ENCODE results near the gene CDKN2B-AS1. TPM values are rescaled to one million over a fixed set of nuclear protein-coding genes. Genes with fewer than 3 reads are reported as not detected.

CDKN2B-AS1 gene
- total and polyA plus RNA-seq, 2 of the 13 experiments (the other 11 are each of a cell fraction or from before 2014, with no cell fraction given): 0.64 to 2.3 TPM

DNA sequence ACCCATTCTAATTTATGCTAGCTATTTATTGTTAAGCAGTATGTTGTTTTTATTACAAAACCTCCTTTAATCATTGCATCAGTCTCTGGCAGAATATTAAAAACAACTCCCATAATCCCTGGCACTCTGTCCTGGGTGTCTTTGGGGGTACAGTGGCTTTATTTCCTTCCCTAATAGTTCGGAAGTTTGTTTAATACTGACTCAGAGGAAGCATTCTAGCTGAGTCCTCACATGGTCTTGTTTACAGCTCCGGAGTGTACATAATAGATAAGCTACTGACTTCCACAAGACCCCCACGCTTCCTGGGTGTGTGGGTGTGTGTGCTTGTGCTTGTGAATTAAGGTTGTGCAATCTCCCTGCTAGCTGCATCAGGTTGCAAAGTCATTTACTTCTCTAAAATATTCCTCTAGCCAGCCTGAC, 164.3 kb downstream of the CDKN2B-AS1 start (continued):
- TF ChIP-seq KMT2B (CRISPR knock-in tag; IDR thresholded peaks at IDR 0.05) (no peak), NR3C1 (CRISPR knock-in tag; IDR thresholded peaks at IDR 0.05) (no peak), ZNF33A (CRISPR knock-in tag; IDR thresholded peaks at IDR 0.05; ENCODE audit: borderline replicate concordance) (no peak), CENPT (CRISPR knock-in tag; IDR thresholded peaks at IDR 0.05; ENCODE audit: low read depth) (no peak), ZNF24 (IDR thresholded peaks at IDR 0.05) (no peak), PRMT3 (CRISPR knock-in tag; IDR thresholded peaks at IDR 0.05; ENCODE audit: borderline replicate concordance, low read depth) (no peak), ZMAT3 (CRISPR knock-in tag; conservative IDR thresholded peaks at IDR 0.05) (no peak), ZNF678 (CRISPR knock-in tag; IDR thresholded peaks at IDR 0.05) (no peak), SIX1 (CRISPR knock-in tag; IDR thresholded peaks at IDR 0.05; ENCODE audit: borderline replicate concordance) (no peak), NFRKB (IDR thresholded peaks at IDR 0.05) (no peak), EEA1 (CRISPR knock-in tag; IDR thresholded peaks at IDR 0.05; ENCODE audit: borderline replicate concordance) (no peak), ZSCAN9 (CRISPR knock-in tag; IDR thresholded peaks at IDR 0.05; ENCODE audit: borderline replicate concordance) (0 out of 2 replicates have a peak, but pooled peaks have one; percentile 28), PAX8 (CRISPR knock-in tag; IDR thresholded peaks at IDR 0.05; ENCODE audit: borderline replicate concordance) (no peak), ZNF720 (CRISPR knock-in tag; IDR thresholded peaks at IDR 0.05) (no peak), ZNF547 (CRISPR knock-in tag; IDR thresholded peaks at IDR 0.05) (no peak), MIXL1 (CRISPR knock-in tag; IDR thresholded peaks at IDR 0.05) (peak; percentile 73)
- TF ChIP-seq, protein P1, sequence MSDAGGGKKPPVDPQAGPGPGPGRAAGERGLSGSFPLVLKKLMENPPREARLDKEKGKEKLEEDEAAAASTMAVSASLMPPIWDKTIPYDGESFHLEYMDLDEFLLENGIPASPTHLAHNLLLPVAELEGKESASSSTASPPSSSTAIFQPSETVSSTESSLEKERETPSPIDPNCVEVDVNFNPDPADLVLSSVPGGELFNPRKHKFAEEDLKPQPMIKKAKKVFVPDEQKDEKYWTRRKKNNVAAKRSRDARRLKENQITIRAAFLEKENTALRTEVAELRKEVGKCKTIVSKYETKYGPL (CRISPR knock-in tag; IDR thresholded peaks at IDR 0.05): no peak
- TF ChIP-seq, protein P2, sequence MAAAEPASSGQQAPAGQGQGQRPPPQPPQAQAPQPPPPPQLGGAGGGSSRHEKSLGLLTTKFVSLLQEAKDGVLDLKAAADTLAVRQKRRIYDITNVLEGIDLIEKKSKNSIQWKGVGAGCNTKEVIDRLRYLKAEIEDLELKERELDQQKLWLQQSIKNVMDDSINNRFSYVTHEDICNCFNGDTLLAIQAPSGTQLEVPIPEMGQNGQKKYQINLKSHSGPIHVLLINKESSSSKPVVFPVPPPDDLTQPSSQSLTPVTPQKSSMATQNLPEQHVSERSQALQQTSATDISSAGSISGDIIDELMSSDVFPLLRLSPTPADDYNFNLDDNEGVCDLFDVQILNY (CRISPR knock-in tag; conservative IDR thresholded peaks at IDR 0.05): no peak
- TF ChIP-seq, protein P3, sequence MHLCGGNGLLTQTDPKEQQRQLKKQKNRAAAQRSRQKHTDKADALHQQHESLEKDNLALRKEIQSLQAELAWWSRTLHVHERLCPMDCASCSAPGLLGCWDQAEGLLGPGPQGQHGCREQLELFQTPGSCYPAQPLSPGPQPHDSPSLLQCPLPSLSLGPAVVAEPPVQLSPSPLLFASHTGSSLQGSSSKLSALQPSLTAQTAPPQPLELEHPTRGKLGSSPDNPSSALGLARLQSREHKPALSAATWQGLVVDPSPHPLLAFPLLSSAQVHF (CRISPR knock-in tag; IDR thresholded peaks at IDR 0.05): no peak
- TF ChIP-seq, protein P4, sequence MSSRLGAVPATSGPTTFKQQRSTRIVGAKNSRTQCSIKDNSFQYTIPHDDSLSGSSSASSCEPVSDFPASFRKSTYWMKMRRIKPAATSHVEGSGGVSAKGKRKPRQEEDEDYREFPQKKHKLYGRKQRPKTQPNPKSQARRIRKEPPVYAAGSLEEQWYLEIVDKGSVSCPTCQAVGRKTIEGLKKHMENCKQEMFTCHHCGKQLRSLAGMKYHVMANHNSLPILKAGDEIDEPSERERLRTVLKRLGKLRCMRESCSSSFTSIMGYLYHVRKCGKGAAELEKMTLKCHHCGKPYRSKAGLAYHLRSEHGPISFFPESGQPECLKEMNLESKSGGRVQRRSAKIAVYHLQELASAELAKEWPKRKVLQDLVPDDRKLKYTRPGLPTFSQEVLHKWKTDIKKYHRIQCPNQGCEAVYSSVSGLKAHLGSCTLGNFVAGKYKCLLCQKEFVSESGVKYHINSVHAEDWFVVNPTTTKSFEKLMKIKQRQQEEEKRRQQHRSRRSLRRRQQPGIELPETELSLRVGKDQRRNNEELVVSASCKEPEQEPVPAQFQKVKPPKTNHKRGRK (CRISPR knock-in tag; IDR thresholded peaks at IDR 0.05): no peak
- TF ChIP-seq, protein P5, sequence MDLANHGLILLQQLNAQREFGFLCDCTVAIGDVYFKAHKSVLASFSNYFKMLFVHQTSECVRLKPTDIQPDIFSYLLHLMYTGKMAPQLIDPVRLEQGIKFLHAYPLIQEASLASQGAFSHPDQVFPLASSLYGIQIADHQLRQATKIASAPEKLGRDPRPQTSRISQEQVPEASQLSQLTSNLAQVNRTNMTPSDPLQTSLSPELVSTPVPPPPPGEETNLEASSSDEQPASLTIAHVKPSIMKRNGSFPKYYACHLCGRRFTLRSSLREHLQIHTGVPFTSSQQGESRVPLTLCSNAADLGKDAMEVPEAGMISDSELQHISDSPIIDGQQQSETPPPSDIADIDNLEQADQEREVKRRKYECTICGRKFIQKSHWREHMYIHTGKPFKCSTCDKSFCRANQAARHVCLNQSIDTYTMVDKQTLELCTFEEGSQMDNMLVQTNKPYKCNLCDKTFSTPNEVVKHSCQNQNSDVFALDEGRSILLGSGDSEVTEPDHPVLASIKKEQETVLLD (CRISPR knock-in tag; IDR thresholded peaks at IDR 0.05; ENCODE audit: low read depth): no peak
- TF ChIP-seq, protein P6, sequence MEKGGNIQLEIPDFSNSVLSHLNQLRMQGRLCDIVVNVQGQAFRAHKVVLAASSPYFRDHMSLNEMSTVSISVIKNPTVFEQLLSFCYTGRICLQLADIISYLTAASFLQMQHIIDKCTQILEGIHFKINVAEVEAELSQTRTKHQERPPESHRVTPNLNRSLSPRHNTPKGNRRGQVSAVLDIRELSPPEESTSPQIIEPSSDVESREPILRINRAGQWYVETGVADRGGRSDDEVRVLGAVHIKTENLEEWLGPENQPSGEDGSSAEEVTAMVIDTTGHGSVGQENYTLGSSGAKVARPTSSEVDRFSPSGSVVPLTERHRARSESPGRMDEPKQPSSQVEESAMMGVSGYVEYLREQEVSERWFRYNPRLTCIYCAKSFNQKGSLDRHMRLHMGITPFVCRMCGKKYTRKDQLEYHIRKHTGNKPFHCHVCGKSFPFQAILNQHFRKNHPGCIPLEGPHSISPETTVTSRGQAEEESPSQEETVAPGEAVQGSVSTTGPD (CRISPR knock-in tag; IDR thresholded peaks at IDR 0.05): no peak

Data from HepG2 (cell line).